ENCODE measurements around the gene ZNF488.

GRCh38 chr10:47317251-47317650 is 66.8 kb downstream of the ZNF488 start:
- no peak for TF ChIP-seq CTCF (conservative IDR thresholded peaks at IDR 0.05; ENCODE audit: low read length)
- TF ChIP-seq EZH2phosphoT487 (IDR thresholded peaks at IDR 0.05; ENCODE audit: borderline replicate concordance), result no peak

All from Loucy (cell line).